Karpas-422 (cell line): Measurements from ENCODE around the gene GADD45G. TPM values are rescaled to one million over a fixed set of nuclear protein-coding genes. Genes with fewer than 3 reads are reported as not detected.

ENCODE experiments used
- DNase-seq: peaks from one replicate; pipeline ENCODE4 v3.0.0-alpha.2; 2015
- H2AFZ ChIP-seq: fragments of 200-600 bp; sonication (generic); 2 replicates; pipeline ENCODE4 v1.6.1; 2014; ENCODE audit warnings: antibody characterized with exemption, low read length, mixed read lengths
- H3K27ac ChIP-seq: fragments of 200-600 bp; sonication (generic); 2 replicates; pipeline ENCODE4 v1.5.1; 2014; ENCODE audit warnings: mild to moderate bottlenecking, low read length, moderate library complexity
- H3K27me3 ChIP-seq: fragments of 200-600 bp; sonication (generic); 2 replicates; pipeline ENCODE4 v1.6.1; 2014; ENCODE audit warnings: low read length, mixed read lengths
- H3K36me3 ChIP-seq: fragments of 200-600 bp; sonication (generic); 2 replicates; pipeline ENCODE4 v1.6.1; 2014; ENCODE audit warnings: low read length, mixed read lengths; ENCODE audit not compliant: insufficient read depth
- H3K4me1 ChIP-seq: fragments of 200-600 bp; sonication (generic); 2 replicates; pipeline ENCODE4 v1.6.1; 2014; ENCODE audit warnings: mild to moderate bottlenecking, low read length, mixed read lengths
- H3K4me2 ChIP-seq: fragments of 200-600 bp; sonication (generic); 2 replicates; pipeline ENCODE4 v1.6.1; 2014; ENCODE audit warnings: low read length, low read depth, mild to moderate bottlenecking; ENCODE audit not compliant: poor library complexity, severe bottlenecking
- H3K4me3 ChIP-seq: fragments of 200-600 bp; sonication (generic); 2 replicates; pipeline ENCODE4 v1.5.1; 2014; ENCODE audit warnings: mild to moderate bottlenecking, antibody characterized with exemption, low read length, mixed read lengths
- H3K79me2 ChIP-seq: fragments of 200-600 bp; sonication (generic); 2 replicates; pipeline ENCODE4 v1.6.1; 2014; ENCODE audit warnings: mild to moderate bottlenecking, low read length, mixed read lengths
- H3K9ac ChIP-seq: fragments of 200-600 bp; sonication (generic); 2 replicates; pipeline ENCODE4 v1.6.0; 2014; ENCODE audit warnings: low read length
- H3K9me2 ChIP-seq: fragments of 200-600 bp; sonication (generic), shearing (Covaris generic); replicated peaks from 2 replicates; pipeline ENCODE4 v1.6.0; 2014; ENCODE audit warnings: mild to moderate bottlenecking, low read length, moderate library complexity; ENCODE audit not compliant: insufficient read depth
- H3K9me3 ChIP-seq: fragments of 300-700, 200-600 bp; sonication (generic); 2 replicates; pipeline ENCODE4 v1.6.1; 2014; ENCODE audit warnings: low read length, mixed read lengths
- H4K20me1 ChIP-seq: fragments of 200-600 bp; sonication (generic); 2 replicates; pipeline ENCODE4 v1.6.1; 2014; ENCODE audit warnings: mild to moderate bottlenecking, antibody characterized with exemption, low read length, low read depth; ENCODE audit not compliant: insufficient read depth
- total RNA-seq: library from RNA; depleted of rRNA; stranded (reverse); fragments of >200 nt; shearing (Covaris generic); gene quantifications from 2 replicates; pipeline ENCODE4 v1.2.3, GENCODE V29; 2014; ENCODE audit warnings: low replicate concordance

GADD45G gene
- total RNA-seq, 1 experiment from 2014 or later, result not detected

GRCh38 chr9:89635816-89636215 is 31.0 kb downstream of the GADD45G start:
- Histone ChIP-seq H4K20me1 (no peaks in the 10 kb centered on the region), H3K27ac (no peak overlapping the region), H3K4me1 (no peaks in the 10 kb centered on the region), H3K79me2 (no peaks in the 10 kb centered on the region), H3K9me3 (no peaks in the 10 kb centered on the region), H3K9me2 (no peaks in the 10 kb centered on the region), H3K4me2 (no peak overlapping the region), H2AFZ (no peak overlapping the region), H3K9ac (no peak overlapping the region), H3K27me3 (no peaks in the 10 kb centered on the region), H3K4me3 (no peak overlapping the region), H3K36me3 (no peaks in the 10 kb centered on the region)
- no peak for DNase-seq

GRCh38 chr9:89637787-89638186 is 33.0 kb downstream of the GADD45G start:
- Histone ChIP-seq H3K27me3 (no peaks in the 10 kb centered on the region), H3K4me3 (no peak overlapping the region), H3K36me3 (no peaks in the 10 kb centered on the region), H3K9ac (no peak overlapping the region), H4K20me1 (no peaks in the 10 kb centered on the region), H3K9me3 (no peaks in the 10 kb centered on the region), H3K9me2 (no peaks in the 10 kb centered on the region), H3K4me1 (peaks cover 2% of the 10 kb centered on the region; the same call in 1 of the 2 replicates), H2AFZ (no peak overlapping the region), H3K79me2 (no peaks in the 10 kb centered on the region), H3K27ac (no peak overlapping the region), H3K4me2 (no peak overlapping the region)
- no peak for DNase-seq

GRCh38 chr9:89638359-89638758 is 33.5 kb downstream of the GADD45G start:
- no peaks in the 10 kb centered on the region for H3K9me2 ChIP-seq
- peaks cover 2% of the 10 kb centered on the region; the same call in 1 of the 2 replicates for H3K4me1 ChIP-seq
- H3K9ac ChIP-seq, result no peak overlapping the region
- H3K27ac ChIP-seq, result no peak overlapping the region
- no peaks in the 10 kb centered on the region for H3K36me3 ChIP-seq
- H3K9me3 ChIP-seq, result no peaks in the 10 kb centered on the region
- H3K27me3 ChIP-seq, result no peaks in the 10 kb centered on the region
- H4K20me1 ChIP-seq, result no peaks in the 10 kb centered on the region
- no peak overlapping the region for H2AFZ ChIP-seq
- no peak overlapping the region for H3K4me2 ChIP-seq
- H3K79me2 ChIP-seq, result no peaks in the 10 kb centered on the region
- no peak for DNase-seq
- no peak overlapping the region for H3K4me3 ChIP-seq

- no peak overlapping the region for H3K4me2 ChIP-seq
- H3K9me2 ChIP-seq, result no peaks in the 10 kb centered on the region
- no peaks in the 10 kb centered on the region for H3K27me3 ChIP-seq
- H2AFZ ChIP-seq, result no peak overlapping the region
- no peak overlapping the region for H3K9ac ChIP-seq
- no peak overlapping the region for H3K27ac ChIP-seq
- DNase-seq, result no peak
- H3K36me3 ChIP-seq, result no peaks in the 10 kb centered on the region
- peaks cover 2% of the 10 kb centered on the region; the same call in 1 of the 2 replicates for H3K4me1 ChIP-seq
- no peaks in the 10 kb centered on the region for H3K79me2 ChIP-seq
- no peaks in the 10 kb centered on the region for H4K20me1 ChIP-seq
- H3K4me3 ChIP-seq, result no peak overlapping the region
- H3K9me3 ChIP-seq, result no peaks in the 10 kb centered on the region
Measured at GRCh38 chr9:89638893-89639292, 34.1 kb downstream of the GADD45G start.

GRCh38 chr9:89639367-89639795 is 34.6 kb downstream of the GADD45G start:
- Histone ChIP-seq H3K9ac (no peak overlapping the region), H3K36me3 (no peaks in the 10 kb centered on the region), H3K9me2 (no peaks in the 10 kb centered on the region), H4K20me1 (no peaks in the 10 kb centered on the region), H3K4me1 (peaks cover 2% of the 10 kb centered on the region; the same call in 1 of the 2 replicates), H3K4me2 (no peak overlapping the region), H3K27ac (no peak overlapping the region), H3K4me3 (no peak overlapping the region), H3K9me3 (no peaks in the 10 kb centered on the region), H3K79me2 (no peaks in the 10 kb centered on the region), H2AFZ (no peak overlapping the region), H3K27me3 (no peaks in the 10 kb centered on the region)
- DNase-seq, result no peak

- Histone ChIP-seq H3K36me3 (no peaks in the 10 kb centered on the region), H2AFZ (no peak overlapping the region), H3K9me2 (no peaks in the 10 kb centered on the region), H3K27me3 (no peaks in the 10 kb centered on the region), H3K27ac (no peak overlapping the region), H3K9me3 (no peaks in the 10 kb centered on the region), H3K4me3 (no peak overlapping the region), H3K4me2 (no peak overlapping the region), H3K79me2 (no peaks in the 10 kb centered on the region), H3K9ac (no peak overlapping the region), H4K20me1 (no peaks in the 10 kb centered on the region), H3K4me1 (peaks cover 2% of the 10 kb centered on the region; the same call in 1 of the 2 replicates)
- DNase-seq, result no peak
Measured at GRCh38 chr9:89639961-89640360, 35.1 kb downstream of the GADD45G start.

GRCh38 chr9:89640361-89640760 is 35.5 kb downstream of the GADD45G start:
- no peaks in the 10 kb centered on the region for H3K9me3 ChIP-seq
- no peaks in the 10 kb centered on the region for H3K79me2 ChIP-seq
- H3K4me2 ChIP-seq, result no peak overlapping the region
- no peaks in the 10 kb centered on the region for H3K27me3 ChIP-seq
- no peak overlapping the region for H2AFZ ChIP-seq
- no peak for DNase-seq
- no peaks in the 10 kb centered on the region for H4K20me1 ChIP-seq
- no peaks in the 10 kb centered on the region for H3K36me3 ChIP-seq
- peaks cover 2% of the 10 kb centered on the region; the same call in 1 of the 2 replicates for H3K4me1 ChIP-seq
- no peaks in the 10 kb centered on the region for H3K9me2 ChIP-seq
- H3K9ac ChIP-seq, result no peak overlapping the region
- H3K4me3 ChIP-seq, result no peak overlapping the region
- no peak overlapping the region for H3K27ac ChIP-seq

GRCh38 chr9:89640801-89641200 is 36.0 kb downstream of the GADD45G start:
- no peak overlapping the region for H3K27ac ChIP-seq
- no peaks in the 10 kb centered on the region for H3K36me3 ChIP-seq
- no peak overlapping the region for H3K4me3 ChIP-seq
- no peak for DNase-seq
- H3K27me3 ChIP-seq, result no peaks in the 10 kb centered on the region
- H3K9me2 ChIP-seq, result no peaks in the 10 kb centered on the region
- no peak overlapping the region for H3K9ac ChIP-seq
- H3K4me2 ChIP-seq, result no peak overlapping the region
- no peak overlapping the region for H2AFZ ChIP-seq
- H4K20me1 ChIP-seq, result no peaks in the 10 kb centered on the region
- peaks cover 2% of the 10 kb centered on the region; the same call in 1 of the 2 replicates for H3K4me1 ChIP-seq
- no peaks in the 10 kb centered on the region for H3K9me3 ChIP-seq
- no peaks in the 10 kb centered on the region for H3K79me2 ChIP-seq

- H3K9ac ChIP-seq, result no peak overlapping the region
- no peaks in the 10 kb centered on the region for H3K9me3 ChIP-seq
- no peaks in the 10 kb centered on the region for H3K9me2 ChIP-seq
- H3K27ac ChIP-seq, result no peak overlapping the region
- no peaks in the 10 kb centered on the region for H4K20me1 ChIP-seq
- peaks cover 2% of the 10 kb centered on the region; the same call in 1 of the 2 replicates for H3K4me1 ChIP-seq
- no peaks in the 10 kb centered on the region for H3K79me2 ChIP-seq
- H3K4me3 ChIP-seq, result no peak overlapping the region
- H3K36me3 ChIP-seq, result no peaks in the 10 kb centered on the region
- DNase-seq, result no peak
- H3K4me2 ChIP-seq, result no peak overlapping the region
- no peak overlapping the region for H2AFZ ChIP-seq
- no peaks in the 10 kb centered on the region for H3K27me3 ChIP-seq
Measured at GRCh38 chr9:89641980-89642379, 37.2 kb downstream of the GADD45G start.
